PFSK-1 (cell line): ENCODE results near the gene RO60. TPM values are rescaled to one million over a fixed set of nuclear protein-coding genes. Genes with fewer than 3 reads are reported as not detected.

ENCODE experiments used
- FOXP2 ChIP-seq: optimal IDR thresholded peaks from 2 replicates; pipeline ENCODE3; 2011; ENCODE audit warnings: borderline replicate concordance, control low read depth, inconsistent platforms; ENCODE audit not compliant: insufficient read depth; ENCODE audit errors: extremely low read length, extremely low read depth
- POLR2AphosphoS5 ChIP-seq: IDR thresholded peaks from 2 replicates; pipeline ENCODE4 v1.6.1; 2012; ENCODE audit warnings: low read depth, mild to moderate bottlenecking, control low read depth, low read length, moderate library complexity
- SIN3A ChIP-seq: IDR thresholded peaks from 2 replicates; pipeline ENCODE4 v1.6.1; 2012; ENCODE audit warnings: mild to moderate bottlenecking, low read length, moderate library complexity, borderline replicate concordance; ENCODE audit not compliant: insufficient read depth
- TAF1 ChIP-seq: IDR thresholded peaks from 2 replicates; pipeline ENCODE4 v1.6.1; 2012; ENCODE audit warnings: low read length, control low read depth, borderline replicate concordance; ENCODE audit not compliant: insufficient read depth
- polyA plus RNA-seq: library from polyadenylated mRNA; unstranded; fragments of >200 nt; gene quantifications from one replicate; pipeline ENCODE4 v1.2.1, GENCODE V29; 2012; ENCODE audit warnings: low read depth, missing spikeins; ENCODE audit not compliant: insufficient read length
- TF ChIP-seq, protein P1 (sequence below), 2 experiments: IDR thresholded peaks; 2 replicates each; pipeline versions ENCODE4 v1.6.1 to v1.8.0; 2011 to 2012; ENCODE audit warnings: low read depth in 2 of 2, low read length in 2 of 2, control low read depth in 1 of 2, inconsistent platforms in 1 of 2, mild to moderate bottlenecking in 1 of 2, moderate library complexity in 1 of 2; ENCODE audit not compliant: insufficient read depth in 1 of 2

Gene RO60
- polyA plus RNA-seq = 12.1 TPM

GRCh38 chr1:193059282-193060114, at the start of gene RO60, which contains the start of gene UCHL5:
Gene RO60, plus strand, starts transcription at chr1:193059612. Its CDS starts 9,443 bp downstream, at chr1:193069055.
Gene UCHL5, minus strand, starts transcription at chr1:193059360. Its CDS starts 100 bp downstream, at chr1:193059260.
- TF ChIP-seq TAF1 (peak; percentile 88), FOXP2 (peak; percentile 96), POLR2AphosphoS5 (peak; percentile 96), SIN3A (peak; percentile 63; the same call in 1 of the 2 replicates)
- TF ChIP-seq, protein P1, sequence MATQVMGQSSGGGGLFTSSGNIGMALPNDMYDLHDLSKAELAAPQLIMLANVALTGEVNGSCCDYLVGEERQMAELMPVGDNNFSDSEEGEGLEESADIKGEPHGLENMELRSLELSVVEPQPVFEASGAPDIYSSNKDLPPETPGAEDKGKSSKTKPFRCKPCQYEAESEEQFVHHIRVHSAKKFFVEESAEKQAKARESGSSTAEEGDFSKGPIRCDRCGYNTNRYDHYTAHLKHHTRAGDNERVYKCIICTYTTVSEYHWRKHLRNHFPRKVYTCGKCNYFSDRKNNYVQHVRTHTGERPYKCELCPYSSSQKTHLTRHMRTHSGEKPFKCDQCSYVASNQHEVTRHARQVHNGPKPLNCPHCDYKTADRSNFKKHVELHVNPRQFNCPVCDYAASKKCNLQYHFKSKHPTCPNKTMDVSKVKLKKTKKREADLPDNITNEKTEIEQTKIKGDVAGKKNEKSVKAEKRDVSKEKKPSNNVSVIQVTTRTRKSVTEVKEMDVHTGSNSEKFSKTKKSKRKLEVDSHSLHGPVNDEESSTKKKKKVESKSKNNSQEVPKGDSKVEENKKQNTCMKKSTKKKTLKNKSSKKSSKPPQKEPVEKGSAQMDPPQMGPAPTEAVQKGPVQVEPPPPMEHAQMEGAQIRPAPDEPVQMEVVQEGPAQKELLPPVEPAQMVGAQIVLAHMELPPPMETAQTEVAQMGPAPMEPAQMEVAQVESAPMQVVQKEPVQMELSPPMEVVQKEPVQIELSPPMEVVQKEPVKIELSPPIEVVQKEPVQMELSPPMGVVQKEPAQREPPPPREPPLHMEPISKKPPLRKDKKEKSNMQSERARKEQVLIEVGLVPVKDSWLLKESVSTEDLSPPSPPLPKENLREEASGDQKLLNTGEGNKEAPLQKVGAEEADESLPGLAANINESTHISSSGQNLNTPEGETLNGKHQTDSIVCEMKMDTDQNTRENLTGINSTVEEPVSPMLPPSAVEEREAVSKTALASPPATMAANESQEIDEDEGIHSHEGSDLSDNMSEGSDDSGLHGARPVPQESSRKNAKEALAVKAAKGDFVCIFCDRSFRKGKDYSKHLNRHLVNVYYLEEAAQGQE (IDR thresholded peaks at IDR 0.05; ENCODE audit: insufficient read depth in 1 of 2, low read depth in 2 of 2, low read length in 2 of 2) = 0 out of 4 replicates have a peak, but pooled peaks of 1 of the 2 experiments have one; percentile 27

DNA sequence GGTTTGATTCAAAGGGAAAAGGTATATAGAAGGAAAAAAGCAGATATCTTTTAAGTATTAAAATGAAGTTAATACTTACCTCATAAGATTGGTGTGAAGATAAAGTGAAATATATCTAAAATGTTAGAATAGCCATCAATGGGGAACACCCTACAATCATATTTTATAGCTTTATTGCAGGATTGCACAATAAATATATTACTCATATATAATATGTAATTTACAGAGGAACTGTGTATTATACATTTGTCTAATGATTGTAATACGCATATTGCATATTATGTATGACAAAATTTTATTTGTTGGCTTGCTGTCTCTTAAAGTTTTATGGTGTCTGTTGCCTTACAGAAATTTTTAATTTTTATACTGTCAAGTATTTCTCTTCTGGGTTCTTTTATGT, 48.0 kb upstream of the RO60 start:
- TF ChIP-seq POLR2AphosphoS5 (peak; percentile 27; the same call in 1 of the 2 replicates), SIN3A (no peak), FOXP2 (no peak)

GRCh38 chr1:193013005-193013404, 46.4 kb upstream of the RO60 start:
- TF ChIP-seq FOXP2 = no peak
- no peak for TF ChIP-seq SIN3A
- TF ChIP-seq, protein P1 (IDR thresholded peaks at IDR 0.05; ENCODE audit: insufficient read depth in 1 of 2, low read depth in 2 of 2, low read length in 2 of 2) = no peak
- no peak for TF ChIP-seq TAF1
- TF ChIP-seq POLR2AphosphoS5 = no peak

DNA sequence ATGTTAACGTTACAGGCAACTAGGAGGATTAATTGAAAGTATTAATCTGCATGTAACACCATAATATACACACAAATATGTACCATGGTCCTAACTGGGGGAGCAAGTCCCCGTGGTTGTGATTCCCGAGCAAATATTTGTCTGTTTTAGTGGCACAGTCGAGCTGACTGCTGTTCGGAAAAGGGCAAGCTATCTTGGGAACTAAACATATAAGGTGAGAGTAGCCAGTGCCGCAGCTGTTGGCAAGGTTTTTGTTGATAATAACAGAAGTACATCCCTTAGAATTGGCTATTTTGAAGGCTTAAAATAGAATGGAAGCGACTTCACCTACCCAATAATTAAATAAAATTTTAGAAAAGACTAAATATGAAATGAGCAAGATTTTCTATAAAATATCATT, 45.7 kb upstream of the RO60 start:
- no peak for TF ChIP-seq POLR2AphosphoS5
- no peak for TF ChIP-seq FOXP2
- TF ChIP-seq TAF1 = no peak
- TF ChIP-seq SIN3A = no peak
- TF ChIP-seq, protein P1 (IDR thresholded peaks at IDR 0.05; ENCODE audit: insufficient read depth in 1 of 2, low read depth in 2 of 2, low read length in 2 of 2) = no peak

- TF ChIP-seq TAF1 = no peak
- TF ChIP-seq POLR2AphosphoS5 = no peak
- TF ChIP-seq FOXP2 = no peak
- TF ChIP-seq, protein P1 (IDR thresholded peaks at IDR 0.05; ENCODE audit: insufficient read depth in 1 of 2, low read depth in 2 of 2, low read length in 2 of 2) = no peak
- no peak for TF ChIP-seq SIN3A
These were observed 45.0 kb upstream of the RO60 start for GRCh38 chr1:193014400-193014799.
